DMS 273 (cell line): ENCODE data around the gene CASS4.

ENCODE experiments used
- DNase-seq: peaks from one replicate; lab custom pipeline; 2025; ENCODE audit not compliant: unreplicated experiment; lab: John Stamatoyannopoulos, UW

The CASS4 gene

DNA sequence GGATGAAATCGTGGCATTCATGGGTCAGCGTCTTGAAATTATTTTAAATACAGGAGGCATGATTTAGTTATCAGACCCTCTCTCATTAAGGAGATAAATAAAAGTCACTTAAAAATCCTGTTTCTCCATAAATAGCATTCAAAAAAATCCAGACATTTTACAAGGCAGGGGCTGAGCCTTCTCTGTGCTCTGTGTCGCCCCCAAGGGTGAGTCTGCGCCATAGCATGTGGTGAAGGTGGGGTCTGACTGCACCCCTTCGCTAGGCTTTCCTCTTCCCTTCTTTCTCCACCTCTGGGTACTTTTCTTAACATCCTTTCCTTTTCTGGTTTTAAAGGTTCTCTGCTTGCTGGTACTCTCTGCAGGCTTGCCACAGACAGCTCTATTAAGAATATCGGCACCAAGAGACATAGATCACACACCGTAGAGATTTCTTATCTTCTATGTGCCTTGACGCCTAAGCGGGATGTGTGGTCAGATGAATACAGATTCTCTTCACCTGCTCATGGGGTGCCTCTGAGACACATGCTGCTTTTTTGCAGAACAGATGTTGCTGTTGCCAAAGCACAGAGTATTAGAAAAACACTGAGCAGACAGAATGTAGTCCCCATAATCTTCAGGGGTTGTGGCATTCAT lies 92.4 kb downstream of the CASS4 start:
- peak; percentile 29 for DNase-seq

GRCh38 chr20:56506103-56506502 lies 94.0 kb downstream of the CASS4 start:
- DNase-seq = no peak
